ENCODE results near the gene KLK13. TPM values are rescaled to one million over a fixed set of nuclear protein-coding genes. Genes with fewer than 3 reads are reported as not detected.

Gene KLK13
- total RNA-seq, 2 donors from 2014 or later = not detected

GRCh38 chr19:51084505-51084904, 19.6 kb upstream of the KLK13 start:
- no peaks in the 10 kb centered on the region for H3K9me3 ChIP-seq
- no peaks in the 10 kb centered on the region for H3K4me1 ChIP-seq
- TF ChIP-seq CTCF (IDR thresholded peaks at IDR 0.05) = no peak
- no peak for DNase-seq
- no peak overlapping the region for H3K27ac ChIP-seq
- intact Hi-C loops (cut with DNase I) = no loop called here
- H3K9ac ChIP-seq (ENCODE audit: low read depth in 2 of 2, low read length in 2 of 2) = no peak overlapping the region
- no peak overlapping the region for H3K4me3 ChIP-seq
- H3K36me3 ChIP-seq = no peaks in the 10 kb centered on the region
- no peaks in the 10 kb centered on the region for H3K27me3 ChIP-seq

- no peak for TF ChIP-seq CTCF (IDR thresholded peaks at IDR 0.05)
- Histone ChIP-seq H3K4me1 (no peaks in the 10 kb centered on the region), H3K4me3 (no peak overlapping the region), H3K36me3 (no peaks in the 10 kb centered on the region), H3K27me3 (no peaks in the 10 kb centered on the region), H3K27ac (no peak overlapping the region), H3K9ac (ENCODE audit: low read depth in 2 of 2, low read length in 2 of 2) (no peak overlapping the region), H3K9me3 (no peaks in the 10 kb centered on the region)
- intact Hi-C loops (cut with DNase I) = no loop called here
- DNase-seq = no peak
These were observed 18.9 kb upstream of the KLK13 start for GRCh38 chr19:51083783-51084182.

GRCh38 chr19:51083181-51083580, 18.3 kb upstream of the KLK13 start:
- no peak overlapping the region for H3K27ac ChIP-seq
- H3K9ac ChIP-seq (ENCODE audit: low read depth in 2 of 2, low read length in 2 of 2) = no peak overlapping the region
- DNase-seq = no peak
- H3K4me3 ChIP-seq = no peak overlapping the region
- H3K4me1 ChIP-seq = no peaks in the 10 kb centered on the region
- intact Hi-C loops (cut with DNase I) = no loop called here
- H3K27me3 ChIP-seq = no peaks in the 10 kb centered on the region
- no peaks in the 10 kb centered on the region for H3K36me3 ChIP-seq
- TF ChIP-seq CTCF (IDR thresholded peaks at IDR 0.05) = no peak
- H3K9me3 ChIP-seq = no peaks in the 10 kb centered on the region

GRCh38 chr19:51082611-51083010, 17.7 kb upstream of the KLK13 start, which contains the start of gene KLK14:
Gene KLK14, minus strand, starts transcription at chr19:51082887. Its CDS starts 273 bp downstream, at chr19:51082614.
- H3K9ac ChIP-seq (ENCODE audit: low read depth in 2 of 2, low read length in 2 of 2) = no peak within 1 kb of the TSS
- DNase-seq = no peak
- intact Hi-C loops (cut with DNase I) = no loop called here
- TF ChIP-seq CTCF (IDR thresholded peaks at IDR 0.05) = no peak
- H3K27ac ChIP-seq = no peak within 1 kb of the TSS
- H3K4me3 ChIP-seq = no peak within 1 kb of the TSS
- no peaks in the 10 kb centered on the region for H3K9me3 ChIP-seq
- no peaks in the 10 kb centered on the region for H3K36me3 ChIP-seq
- H3K4me1 ChIP-seq = no peaks in the 10 kb centered on the region
- no peaks in the 10 kb centered on the region for H3K27me3 ChIP-seq

- H3K9ac ChIP-seq (ENCODE audit: low read depth in 2 of 2, low read length in 2 of 2) = no peak overlapping the region
- H3K36me3 ChIP-seq = no peaks in the 10 kb centered on the region
- no peaks in the 10 kb centered on the region for H3K9me3 ChIP-seq
- no peak overlapping the region for H3K4me3 ChIP-seq
- H3K27me3 ChIP-seq = no peaks in the 10 kb centered on the region
- TF ChIP-seq CTCF (IDR thresholded peaks at IDR 0.05) = no peak
- no peaks in the 10 kb centered on the region for H3K4me1 ChIP-seq
- no peak for DNase-seq
- no peak overlapping the region for H3K27ac ChIP-seq
- intact Hi-C loops (cut with DNase I) = no loop called here
These were observed 16.6 kb upstream of the KLK13 start for GRCh38 chr19:51081476-51081875.
